IPS-18c (cell line): ENCODE data around the gene RSAD1.

Experiments
- H3K4me3 ChIP-seq: 2 replicates; pipeline ENCODE4 v1.7.0; 2013; ENCODE audit warnings: low read depth, mild to moderate bottlenecking, low read length, moderate library complexity; ENCODE audit not compliant: insufficient read depth
- H3K9me3 ChIP-seq: one replicate; pipeline ENCODE4 v1.6.1; 2013; ENCODE audit warnings: mild to moderate bottlenecking, low read length, moderate library complexity; ENCODE audit not compliant: control insufficient read depth, insufficient read depth

Gene RSAD1

DNA sequence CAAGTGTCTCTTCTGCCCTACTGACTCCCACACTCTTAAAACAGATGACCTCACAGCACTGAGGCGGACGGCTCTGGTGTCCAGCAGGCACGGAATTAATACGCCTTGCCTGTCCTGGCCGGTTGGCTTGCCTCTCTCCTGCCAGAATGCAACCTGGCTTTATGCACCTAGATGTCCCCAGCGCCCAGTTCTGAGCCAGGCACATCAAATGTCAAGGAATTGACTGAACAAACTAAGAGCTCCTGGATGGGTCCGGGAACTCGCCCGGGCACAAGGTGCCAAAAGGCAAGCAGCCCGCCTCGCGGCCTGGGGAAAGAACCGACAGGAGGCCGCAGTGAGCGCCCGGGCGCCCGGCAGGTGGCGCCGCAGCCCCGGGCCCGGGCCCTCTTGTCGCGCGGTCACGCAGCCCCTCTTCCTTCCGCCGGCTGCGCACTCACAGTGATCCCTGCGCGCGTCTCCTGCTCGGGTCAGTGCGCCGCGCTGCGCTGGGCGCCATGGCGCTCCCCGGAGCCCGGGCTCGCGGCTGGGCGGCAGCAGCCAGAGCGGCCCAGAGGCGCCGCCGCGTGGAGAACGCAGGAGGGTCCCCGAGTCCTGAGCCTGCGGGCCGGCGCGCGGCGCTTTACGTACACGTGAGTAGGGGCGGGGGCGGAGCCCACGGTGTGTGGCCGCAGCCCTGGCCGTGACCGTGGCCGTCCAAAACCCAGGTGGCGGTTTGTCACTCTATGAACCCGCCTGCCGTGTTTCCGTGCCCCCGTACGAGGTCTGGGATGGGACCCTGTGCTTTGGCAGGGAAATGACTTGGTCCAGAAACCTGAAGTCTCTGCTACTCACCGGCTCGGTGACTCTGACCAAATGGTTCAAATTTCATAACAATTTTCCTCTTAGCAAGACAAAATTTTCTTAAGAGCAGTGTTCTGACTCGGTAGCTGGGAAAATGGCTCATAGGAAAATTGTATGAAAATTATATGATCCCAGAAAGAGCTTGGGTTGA lies at the start of gene RSAD1:
Gene RSAD1 (plus strand): TSS at position 470 of the 991 bp plus-strand sequence. CDS start 25 bp downstream, at position 495.
- Histone ChIP-seq H3K9me3 (no peaks in the 10 kb centered on the region), H3K4me3 (peak within 1 kb of the TSS; percentile 56)

DNA sequence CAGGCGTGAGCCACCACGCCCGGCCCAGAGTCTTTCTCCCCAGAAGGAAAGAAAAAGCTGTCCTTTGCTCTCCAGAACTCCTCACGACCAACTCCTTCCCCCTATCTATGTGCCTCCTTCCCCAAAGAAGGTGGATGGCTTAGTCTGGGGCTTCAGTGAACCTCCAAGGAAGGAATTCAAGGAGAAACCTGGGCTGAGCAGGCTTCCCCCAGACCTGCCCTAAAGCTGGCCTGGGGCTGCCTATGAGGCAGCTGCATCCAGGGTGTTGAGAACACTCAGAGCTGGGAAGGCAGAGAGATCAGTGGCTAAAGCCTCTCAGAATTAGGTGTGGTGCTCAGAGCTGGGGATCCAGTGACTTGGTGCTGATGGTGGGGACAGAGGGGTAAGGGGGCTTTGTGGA lies 48.9 kb upstream of the RSAD1 start:
- Histone ChIP-seq H3K9me3 (peaks cover 2% of the 10 kb centered on the region), H3K4me3 (no peak overlapping the region)

DNA sequence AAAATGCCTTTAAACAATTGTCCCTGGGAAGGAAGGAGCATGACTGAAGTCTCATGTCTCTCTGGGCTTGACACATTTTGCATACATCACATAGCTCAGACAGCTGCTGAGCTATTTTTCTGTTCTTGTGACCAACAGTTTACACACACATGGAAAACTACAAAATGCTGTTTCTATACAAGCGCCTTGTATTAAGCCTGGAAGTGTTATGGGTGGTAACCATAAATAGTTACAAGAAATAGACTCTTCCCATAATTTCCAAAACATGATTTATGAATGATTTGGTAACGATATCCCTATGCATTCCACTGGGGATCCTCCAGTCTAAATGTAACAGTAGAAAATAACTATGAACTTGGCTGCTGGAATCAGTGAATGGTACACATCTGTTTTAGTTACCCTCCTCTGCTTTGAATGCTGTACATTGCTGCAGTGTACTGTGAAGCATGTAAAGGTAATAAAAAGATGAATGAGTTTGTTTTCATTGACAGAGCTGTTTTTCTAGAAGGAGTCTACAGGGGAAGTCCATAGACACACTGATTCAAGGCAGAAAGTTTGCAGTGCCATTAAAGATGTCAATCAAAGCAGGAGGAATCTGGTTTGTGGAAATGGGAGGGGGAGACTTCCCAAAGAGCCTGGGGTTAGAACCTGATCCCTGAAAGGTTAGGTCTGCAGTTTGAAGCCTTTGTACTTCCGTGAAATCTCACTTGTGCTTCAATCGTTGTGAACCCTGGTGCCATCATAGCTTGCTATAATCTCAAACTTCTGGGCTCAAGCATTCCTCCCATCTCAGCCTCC lies 47.6 kb upstream of the RSAD1 start:
- Histone ChIP-seq H3K9me3 (no peaks in the 10 kb centered on the region), H3K4me3 (no peak overlapping the region)

DNA sequence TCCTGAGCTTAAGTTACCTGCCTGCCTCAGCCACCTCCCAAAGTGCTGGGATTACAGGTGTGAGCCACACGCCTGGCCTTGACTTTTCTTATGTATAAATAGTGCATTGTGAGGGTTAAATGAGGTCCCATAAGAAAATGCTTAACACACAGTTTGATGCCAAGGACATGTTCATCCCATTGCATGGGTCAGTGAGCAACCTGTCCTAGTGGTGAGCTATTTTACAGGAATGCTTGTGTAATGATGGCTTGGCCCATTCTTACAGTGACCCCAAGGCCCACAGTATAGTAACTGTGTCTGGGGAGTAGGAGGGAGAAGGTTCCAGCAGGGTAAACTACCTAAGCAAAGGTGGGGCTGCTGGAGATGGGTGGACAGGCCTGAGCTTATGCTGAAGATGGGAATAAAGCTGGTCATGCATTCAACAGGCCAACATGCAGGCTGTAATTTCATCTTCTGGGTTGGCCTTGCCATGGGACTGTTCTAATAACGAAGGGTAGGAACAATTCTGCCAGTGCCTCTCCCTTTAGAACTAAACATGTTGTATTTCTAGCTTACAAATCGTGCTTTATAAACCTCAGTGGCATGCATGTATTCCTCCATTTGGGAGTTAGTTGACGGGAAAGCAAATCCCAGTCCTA lies 46.4 kb upstream of the RSAD1 start:
- no peak overlapping the region for H3K4me3 ChIP-seq
- no peaks in the 10 kb centered on the region for H3K9me3 ChIP-seq

DNA sequence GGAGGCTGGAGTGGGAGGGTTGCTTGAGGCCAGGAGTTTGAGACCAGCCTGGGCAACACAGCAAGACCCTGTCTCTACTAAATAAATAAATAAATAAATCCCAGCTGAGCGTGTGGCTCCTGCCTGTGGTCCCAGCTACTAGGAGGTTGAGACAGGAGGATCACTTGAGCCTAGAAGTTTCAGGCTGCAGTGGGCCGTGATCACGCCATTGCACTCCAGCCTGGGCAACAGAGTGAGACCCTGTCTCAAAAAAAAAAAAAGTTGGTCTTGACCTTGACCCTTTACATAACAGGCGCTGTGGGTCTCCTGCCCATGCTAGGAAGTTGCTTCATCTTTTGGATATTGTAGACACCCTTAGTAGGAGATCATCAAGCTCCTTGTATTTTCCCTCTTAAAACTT lies 41.3 kb upstream of the RSAD1 start:
- Histone ChIP-seq H3K4me3 (no peak overlapping the region), H3K9me3 (no peaks in the 10 kb centered on the region)

DNA sequence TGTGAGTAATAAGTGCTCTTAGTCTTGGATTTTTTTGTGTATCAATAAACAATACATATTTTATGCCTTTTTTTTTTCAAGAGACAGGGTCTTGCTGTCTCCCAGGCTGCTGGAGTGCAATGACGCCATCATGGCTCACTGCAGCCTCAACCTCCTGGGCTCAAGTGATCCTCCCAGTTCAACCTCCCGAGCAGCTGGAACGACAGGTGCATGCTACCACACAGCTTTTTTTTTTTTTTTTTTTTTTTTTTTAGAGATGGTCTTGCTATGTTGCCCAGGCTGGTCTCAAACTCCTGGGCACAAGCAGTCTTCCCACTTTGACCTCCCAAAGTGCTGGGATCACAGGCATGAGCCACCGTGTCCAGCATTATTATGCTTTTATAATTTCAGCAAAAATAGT lies 39.7 kb upstream of the RSAD1 start:
- Histone ChIP-seq H3K4me3 (no peak overlapping the region), H3K9me3 (no peaks in the 10 kb centered on the region)

DNA sequence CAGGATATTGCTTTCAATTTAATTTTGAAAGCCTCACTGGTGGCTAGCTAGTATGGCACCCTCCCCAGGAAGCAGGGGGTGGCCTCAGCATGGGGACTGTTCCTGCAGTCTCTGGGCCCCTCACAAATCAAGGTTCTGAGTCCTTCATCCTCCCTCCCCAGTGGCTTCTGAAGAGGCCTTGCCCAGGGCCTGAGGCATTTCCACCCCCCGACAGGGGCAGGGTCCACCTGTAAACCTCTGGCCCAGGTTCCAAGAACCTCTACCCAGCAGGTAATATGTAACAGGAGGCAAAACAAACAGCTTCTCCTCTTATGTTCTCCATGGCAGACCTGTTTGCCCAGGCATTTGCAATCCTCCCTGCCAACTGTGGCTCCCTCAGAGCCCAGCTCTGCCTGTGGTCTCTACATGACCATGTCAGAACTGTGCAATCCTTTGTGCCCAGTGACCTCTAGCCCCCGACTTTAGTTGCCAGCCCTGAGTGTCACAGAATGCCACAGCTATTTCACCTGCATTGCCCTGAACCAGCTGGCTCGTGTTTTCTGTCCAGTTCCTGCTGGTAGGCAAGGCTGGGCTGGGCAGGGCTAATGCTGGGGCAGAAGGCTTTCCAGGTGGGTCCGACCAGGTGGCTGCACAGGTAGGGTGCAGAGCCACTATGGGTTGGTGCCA lies 38.4 kb upstream of the RSAD1 start:
- Histone ChIP-seq H3K9me3 (no peaks in the 10 kb centered on the region), H3K4me3 (no peak overlapping the region)

DNA sequence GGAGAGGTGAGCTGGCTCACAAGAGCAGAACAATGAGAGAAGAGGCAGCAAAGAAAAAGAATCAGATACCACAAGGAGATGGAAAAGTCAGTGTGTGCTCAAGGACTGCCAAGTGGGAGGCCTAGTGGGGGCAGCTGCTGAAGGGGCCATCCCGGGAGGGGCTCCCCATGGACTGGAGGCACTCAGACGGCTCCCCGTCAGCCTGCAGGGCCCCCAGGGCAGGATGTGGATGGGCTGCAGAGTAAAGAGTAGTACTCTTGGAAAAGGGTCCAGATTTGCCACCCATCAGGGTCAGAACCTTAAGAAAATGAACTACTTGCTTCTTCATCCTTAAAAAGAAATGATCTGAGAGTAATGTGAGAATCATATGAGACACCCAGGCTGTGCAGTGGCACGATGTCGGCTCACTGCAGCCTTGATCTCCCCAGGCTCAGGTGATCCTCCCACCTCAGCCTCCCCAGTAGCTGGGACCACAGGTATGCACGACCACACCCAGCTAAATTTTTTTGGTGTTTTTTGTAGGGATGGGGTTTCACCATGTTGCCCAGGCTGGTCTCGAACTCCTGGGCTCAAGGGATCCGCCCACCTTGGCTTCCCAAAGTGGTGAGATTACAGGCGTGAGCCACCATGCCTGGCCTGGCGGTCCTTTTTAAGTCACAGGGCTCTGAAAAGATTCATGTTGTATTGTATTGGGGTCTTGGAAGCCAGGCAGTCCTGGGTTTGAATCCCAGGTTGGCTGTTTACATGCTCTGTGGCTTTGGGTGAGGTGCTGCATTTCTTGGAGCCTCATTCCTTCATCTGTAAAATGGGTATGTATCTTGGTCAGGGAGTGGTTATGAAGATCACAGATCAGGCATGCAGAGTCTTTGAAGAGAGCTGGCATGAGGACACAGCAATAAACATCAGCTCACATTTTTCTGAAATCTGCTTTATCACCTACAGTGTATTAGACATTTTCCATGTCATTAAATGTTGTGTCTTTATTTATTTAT lies 37.5 kb upstream of the RSAD1 start:
- Histone ChIP-seq H3K4me3 (no peak overlapping the region), H3K9me3 (no peaks in the 10 kb centered on the region)

DNA sequence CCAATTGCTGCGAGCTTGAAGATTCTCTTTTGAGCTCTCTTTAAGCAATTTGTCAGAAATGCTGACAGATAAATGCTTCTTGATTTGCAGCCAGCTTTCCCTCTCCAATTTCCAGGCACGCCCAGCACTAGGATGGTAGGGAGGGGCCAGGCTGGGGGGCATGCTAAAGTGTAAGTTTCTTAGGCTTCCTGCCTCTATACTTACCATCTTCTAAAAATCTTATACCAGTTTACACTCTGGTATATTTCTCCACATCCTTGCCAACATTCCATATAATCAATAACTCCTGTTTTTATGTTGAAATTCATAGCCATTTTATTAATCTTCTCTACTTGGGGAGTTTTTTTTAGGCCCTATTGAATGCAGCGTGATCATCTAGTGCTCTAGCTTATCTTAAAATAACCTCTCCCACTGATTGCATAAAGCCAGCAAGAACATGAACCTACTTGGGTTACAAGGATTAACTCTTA lies 35.1 kb upstream of the RSAD1 start:
- no peaks in the 10 kb centered on the region for H3K9me3 ChIP-seq
- no peak overlapping the region for H3K4me3 ChIP-seq

DNA sequence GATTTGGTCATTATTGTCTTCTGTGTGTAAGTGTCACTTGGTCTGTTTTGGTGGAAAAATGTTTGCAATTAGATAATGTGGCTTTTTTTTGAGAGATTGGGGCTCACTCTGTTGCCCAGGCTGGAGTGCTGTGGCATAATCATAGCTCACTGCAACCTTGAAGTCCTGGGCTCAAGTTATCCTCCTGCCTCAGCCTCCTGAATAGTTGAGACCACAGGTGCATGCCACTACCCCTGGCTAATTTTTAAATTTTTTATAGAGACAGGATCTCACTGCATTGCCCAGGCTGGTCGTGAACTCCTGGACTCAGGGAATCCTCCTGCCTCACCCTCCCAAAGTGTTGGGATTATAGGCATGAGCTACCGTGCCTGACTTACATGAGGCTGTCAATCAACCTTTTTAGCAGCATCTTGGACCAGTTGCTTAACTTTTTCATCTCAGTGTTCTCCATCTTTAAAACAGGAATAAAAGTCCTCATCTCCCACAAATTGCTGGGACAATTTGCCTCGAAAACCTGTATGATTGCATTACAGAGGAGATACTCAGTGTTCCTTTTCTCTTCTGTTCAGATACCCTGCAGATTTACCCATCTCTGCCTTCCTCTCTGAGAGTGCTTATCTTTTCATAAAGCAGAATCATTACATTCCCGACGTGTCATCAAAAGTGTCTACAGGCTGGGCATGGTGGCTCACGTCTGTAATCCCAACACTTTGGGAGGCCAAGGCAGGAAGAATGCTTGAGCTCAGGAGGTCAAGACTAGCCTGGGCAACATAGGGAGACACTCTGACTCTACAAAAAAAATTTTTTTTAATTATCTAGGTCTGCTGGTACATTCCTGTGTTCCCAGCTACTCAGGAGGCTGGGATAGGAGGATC lies 33.6 kb upstream of the RSAD1 start:
- H3K9me3 ChIP-seq, result no peaks in the 10 kb centered on the region
- H3K4me3 ChIP-seq, result no peak overlapping the region

DNA sequence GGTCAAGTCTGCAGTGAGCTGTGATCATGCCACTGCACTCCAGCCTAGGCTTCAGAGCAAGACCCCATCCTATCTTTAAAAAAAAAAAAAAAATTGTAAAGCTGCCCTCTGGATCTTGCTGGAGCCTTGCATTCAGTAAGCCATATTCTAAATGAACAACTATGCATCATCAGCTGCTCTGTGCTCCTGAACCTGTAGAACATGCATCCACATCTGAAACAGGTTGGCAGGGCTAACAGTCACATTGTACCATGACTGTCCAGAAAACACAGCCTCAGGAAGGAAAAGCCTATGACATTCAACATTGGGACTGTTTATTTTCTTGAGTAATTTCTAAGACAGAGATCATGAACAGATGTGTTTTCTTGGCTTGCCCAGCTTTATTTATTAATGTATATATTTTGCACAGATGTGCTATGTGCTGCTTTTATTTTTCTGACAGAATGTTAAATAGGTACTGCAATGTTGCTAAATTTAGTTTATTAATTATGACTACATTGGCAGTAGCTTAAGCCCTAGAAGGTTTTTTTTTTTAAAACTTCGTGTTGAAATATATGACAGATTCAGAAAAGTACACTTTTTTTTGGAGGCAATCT lies 32.8 kb upstream of the RSAD1 start:
- no peaks in the 10 kb centered on the region for H3K9me3 ChIP-seq
- no peak overlapping the region for H3K4me3 ChIP-seq

DNA sequence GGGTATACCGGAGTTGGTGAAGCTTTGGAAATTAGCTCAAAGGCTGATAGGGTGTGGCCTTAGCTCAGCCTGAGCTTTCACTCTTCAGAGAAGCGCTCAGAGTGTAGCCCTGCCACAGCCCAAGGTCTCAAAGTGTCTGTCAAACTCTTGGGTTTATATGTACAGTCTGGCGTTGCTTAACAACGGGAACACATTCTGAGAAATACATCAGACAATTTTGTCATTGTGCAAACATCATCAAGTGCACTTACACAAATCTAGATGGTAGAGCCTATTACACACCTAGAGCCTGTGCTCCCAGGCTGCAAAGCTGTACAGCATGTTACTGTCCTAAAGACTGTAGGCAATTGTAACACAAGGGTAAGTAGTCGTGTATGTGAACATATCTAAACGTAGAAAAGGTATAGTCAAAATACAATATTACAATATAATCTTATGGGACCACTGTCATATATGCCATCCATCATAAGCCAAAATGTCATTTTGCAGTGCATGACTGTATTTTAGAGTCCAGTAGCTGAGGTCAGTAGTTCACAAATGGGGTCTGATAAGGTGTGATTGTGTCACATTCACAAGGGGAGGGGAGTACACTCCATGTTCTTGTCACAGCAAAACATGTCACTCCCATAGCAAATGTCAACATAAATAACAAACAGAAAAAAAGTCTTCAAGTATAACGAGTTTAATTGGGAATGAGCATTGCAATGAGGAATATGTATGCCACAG lies 30.6 kb upstream of the RSAD1 start:
- Histone ChIP-seq H3K9me3 (no peaks in the 10 kb centered on the region), H3K4me3 (no peak overlapping the region)

DNA sequence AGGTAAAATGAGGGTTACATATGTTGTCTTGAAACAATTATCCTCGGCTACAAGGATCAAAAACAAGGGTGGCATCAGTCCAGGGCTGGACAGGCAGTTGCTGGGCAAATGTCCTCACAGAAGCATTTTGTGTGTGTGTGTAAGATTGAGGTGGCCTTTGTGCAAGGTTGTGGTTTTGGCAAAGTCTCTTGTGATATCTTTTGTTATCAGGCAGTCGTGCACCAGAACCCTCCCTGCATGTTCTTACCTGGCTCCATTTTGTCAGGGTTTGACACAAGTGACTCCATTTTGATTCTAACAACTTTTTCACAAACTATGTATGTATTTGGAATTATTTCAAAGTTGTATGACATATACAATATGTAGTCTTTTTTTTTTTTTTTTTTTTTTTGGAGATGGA lies 30.0 kb upstream of the RSAD1 start:
- Histone ChIP-seq H3K9me3 (no peaks in the 10 kb centered on the region), H3K4me3 (no peak overlapping the region)

DNA sequence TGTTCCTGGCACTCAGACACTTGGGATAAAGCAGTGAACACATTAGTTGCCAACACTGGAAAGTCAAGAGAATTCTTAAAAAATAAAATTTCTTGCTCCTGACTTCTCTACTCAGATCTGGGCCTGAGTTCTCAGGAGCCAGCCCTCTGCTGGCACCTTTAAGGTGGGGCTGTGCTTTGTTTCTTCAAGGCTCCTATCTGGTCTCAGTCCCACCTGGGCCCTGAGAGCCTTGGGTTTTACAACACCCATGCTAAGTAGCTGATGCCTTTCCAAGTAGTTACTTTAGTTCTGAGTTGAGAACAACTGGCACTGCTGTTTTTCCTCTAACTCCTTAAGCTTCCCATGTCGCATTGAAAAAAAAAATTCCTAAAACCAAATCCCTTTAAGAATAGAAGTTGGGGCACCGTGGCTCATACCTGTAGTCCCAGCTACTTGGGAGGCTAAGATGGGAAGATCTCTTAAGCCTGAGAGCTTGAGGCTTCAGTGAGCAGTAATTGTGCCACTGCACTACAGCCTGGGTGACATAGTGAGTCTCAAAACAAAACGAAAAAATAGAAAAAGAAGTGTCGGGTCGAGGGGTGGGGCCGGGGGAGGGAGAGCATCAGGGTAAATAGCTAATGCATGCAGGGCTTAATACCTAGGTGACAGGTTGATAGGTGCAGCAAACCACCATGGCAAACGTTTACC lies 26.6 kb upstream of the RSAD1 start:
- H3K9me3 ChIP-seq, result no peaks in the 10 kb centered on the region
- H3K4me3 ChIP-seq, result no peak overlapping the region
